SKM-1 (cell line): ENCODE measurements around the gene COA3.

ENCODE experiments used
- DNase-seq: peaks from one replicate; lab custom pipeline; 2025; ENCODE audit not compliant: unreplicated experiment; lab: John Stamatoyannopoulos, UW

The COA3 gene

GRCh38 chr17:42754782-42755181 is 43.7 kb downstream of the COA3 start:
- DNase-seq: no peak

GRCh38 chr17:42751628-42752027 is 46.9 kb downstream of the COA3 start:
- no peak for DNase-seq

GRCh38 chr17:42750739-42751344 is 47.7 kb downstream of the COA3 start:
- DNase-seq: no peak

- DNase-seq: no peak
Measured at GRCh38 chr17:42748908-42749798, 49.4 kb downstream of the COA3 start.

- no peak for DNase-seq
Measured at GRCh38 chr17:42748202-42748907, 50.1 kb downstream of the COA3 start.
